PC-3 (cell line): ENCODE data around the gene SHLD2.

Experiments
- CTCF ChIP-seq: fragments of 300-600 bp; sonication (generic); conservative IDR thresholded peaks from 2 replicates; pipeline ENCODE4 v1.5.1; 2017; ENCODE audit warnings: antibody characterized with exemption, low read depth, mild to moderate bottlenecking, low read length
- EZH2 ChIP-seq: fragments of 300-600 bp; sonication (generic); IDR thresholded peaks from one replicate; pipeline ENCODE4 v1.6.1; 2017; ENCODE audit warnings: antibody characterized with exemption, mild to moderate bottlenecking, low read length; ENCODE audit not compliant: unreplicated experiment

- TF ChIP-seq CTCF (no peak), EZH2 (no peak)
Measured at GRCh38 chr10:87053111-87053510, 41.9 kb upstream of the SHLD2 start.
